GM13976 (cell line): Measurements from ENCODE around the gene OVCA2.

Source experiments
- DNase-seq: peaks from one replicate; pipeline ENCODE4 v3.0.0; 2012; ENCODE audit warnings: low spot score
- CTCF ChIP-seq: IDR thresholded peaks from 2 replicates; pipeline ENCODE4 v1.5.1; 2012; ENCODE audit warnings: borderline replicate concordance, mild to moderate bottlenecking; ENCODE audit not compliant: insufficient read depth; ENCODE audit errors: extremely low read depth, missing control alignments, control extremely low read depth
- in situ Hi-C: fragments of 300-500 bp; cut with MboI; formaldehyde crosslinking; loops from one replicate; pipeline ENCODE4 v1.12.0; 2022; ENCODE audit warnings: low sequenced_read_pairs, mixed read lengths, inconsistent platforms; ENCODE audit not compliant: unreplicated experiment

The OVCA2 gene

DNA sequence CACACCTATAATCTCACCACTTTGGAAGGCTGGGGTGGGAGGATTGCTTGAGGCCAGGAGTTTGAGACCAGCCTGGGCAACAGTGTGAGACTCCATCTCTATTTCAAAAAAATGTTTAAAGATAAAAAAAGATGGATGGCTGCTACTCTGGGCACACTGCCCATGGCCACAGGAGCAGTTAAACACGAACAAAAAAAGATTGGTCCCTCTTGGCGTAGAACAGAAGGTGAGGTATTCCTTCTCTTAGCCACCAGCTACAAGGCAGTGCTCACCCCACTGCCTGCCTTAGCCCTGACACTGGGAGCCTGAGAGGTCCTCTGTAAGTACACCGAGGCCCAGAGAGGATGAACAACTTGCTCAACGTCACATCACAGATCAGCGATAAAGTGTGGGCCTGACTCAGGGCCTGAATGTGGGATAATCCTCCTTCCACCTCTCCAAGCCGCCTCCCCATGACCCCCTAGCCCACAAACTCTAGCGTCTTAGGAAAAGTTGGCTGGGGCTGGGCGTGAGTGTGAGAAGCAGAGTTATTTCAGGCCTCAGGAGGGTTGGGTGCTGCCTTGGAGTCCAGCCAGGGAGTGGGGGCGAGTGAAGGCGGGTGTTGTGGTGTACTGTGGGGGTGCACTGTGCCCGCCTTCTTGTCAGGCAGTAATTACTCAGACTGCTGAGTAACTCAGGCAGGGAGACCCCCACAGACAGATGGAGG is 14.1 kb upstream of the OVCA2 start:
- in situ Hi-C loops: loop anchor here (25.0 kb wide), 1 partner anchor 315 kb away; the partner anchor contains the start of genes TLCD2 and WDR81
- TF ChIP-seq CTCF: no peak
- DNase-seq: no peak

- no peak for TF ChIP-seq CTCF
- no peak for DNase-seq
- in situ Hi-C loops: loop anchor here (25.0 kb wide), 1 partner anchor 316 kb away; the partner anchor contains the start of genes TLCD2 and WDR81
Measured at GRCh38 chr17:2028234-2028614, 13.6 kb upstream of the OVCA2 start.

DNA sequence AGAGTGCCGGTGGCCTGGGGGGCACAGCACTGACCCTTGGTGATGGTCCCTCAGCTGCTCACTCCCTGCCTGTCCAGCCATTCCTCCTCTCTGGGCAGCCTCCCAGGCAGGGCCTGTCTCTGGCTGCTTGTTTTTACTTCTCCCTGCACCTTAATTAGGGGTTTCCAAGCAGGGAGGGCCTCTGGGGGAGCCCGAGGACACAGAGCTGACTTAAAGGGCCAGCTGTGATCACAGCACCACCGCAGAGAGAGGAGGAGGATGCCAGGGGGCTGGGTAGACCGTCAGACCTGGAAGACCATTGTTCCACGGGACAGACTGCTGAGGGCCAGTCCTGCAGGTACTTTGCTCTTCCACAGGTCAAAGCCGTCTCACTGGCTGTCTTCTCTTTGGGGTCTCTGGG is 13.1 kb upstream of the OVCA2 start:
- TF ChIP-seq CTCF: no peak
- no peak for DNase-seq
- in situ Hi-C loops: loop anchor here (25.0 kb wide), 1 partner anchor 316 kb away; the partner anchor contains the start of genes TLCD2 and WDR81

GRCh38 chr17:2029911-2030778 is 11.7 kb upstream of the OVCA2 start, which contains the start of gene DPH1:
Gene DPH1, plus strand, starts transcription at chr17:2030153. Its CDS starts 17 bp downstream, at chr17:2030170.
- no peak for TF ChIP-seq CTCF
- in situ Hi-C loops: loop anchor here (10.0 to 25.0 kb wide), 2 partner anchors 125 to 318 kb away; partner anchors contain the start of genes TLCD2 and WDR81
- DNase-seq: peak; percentile 93

DNA sequence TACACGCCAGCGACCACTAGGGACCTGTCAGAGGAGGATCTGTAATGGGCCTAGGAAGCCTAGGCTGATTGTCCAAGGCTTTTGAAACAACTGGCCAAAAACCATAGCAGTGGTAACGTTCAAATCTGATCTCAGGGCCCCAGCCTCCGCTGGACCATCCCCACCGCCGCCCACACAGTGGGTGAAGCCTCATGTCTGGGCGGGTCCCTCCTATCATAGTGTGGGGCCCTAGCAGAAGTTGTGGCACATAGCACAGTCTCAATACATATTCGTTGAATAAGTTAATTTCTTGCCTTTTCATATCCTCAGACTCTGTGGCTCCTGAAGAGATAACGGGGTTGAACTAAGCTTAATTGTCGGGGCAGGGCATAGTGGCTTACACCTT is 11.1 kb upstream of the OVCA2 start:
- in situ Hi-C loops: loop anchor here (10.0 to 25.0 kb wide), 2 partner anchors 126 to 318 kb away; partner anchors contain the start of genes TLCD2 and WDR81
- TF ChIP-seq CTCF: peak; percentile 49
- no peak for DNase-seq

DNA sequence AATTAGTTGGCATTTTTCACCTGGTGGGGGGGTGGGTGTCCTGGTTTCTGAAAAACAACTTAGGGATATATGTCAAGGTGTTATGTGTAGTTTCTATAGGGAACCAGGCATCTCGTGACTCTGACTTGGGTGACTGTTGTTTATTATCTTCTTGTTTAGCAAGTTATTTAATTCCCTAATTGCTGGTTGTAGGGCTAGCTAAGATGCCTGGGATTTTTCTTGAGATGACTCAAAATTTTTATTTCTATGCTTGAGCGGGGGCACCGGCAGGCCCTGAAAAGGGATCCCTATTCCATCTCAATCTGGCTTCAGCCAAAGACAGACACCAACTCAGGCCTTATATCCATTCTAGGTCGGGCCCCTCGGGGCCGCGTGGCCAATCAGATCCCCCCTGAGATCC is 8.7 kb upstream of the OVCA2 start:
- no peak for TF ChIP-seq CTCF
- in situ Hi-C loops: loop anchor here (10.0 to 25.0 kb wide), 2 partner anchors 128 to 321 kb away; partner anchors contain the start of genes TLCD2 and WDR81
- DNase-seq: no peak
